SH-SY5Y (cell line): ENCODE results near the gene MBOAT2.

Experiments used
- GATA2 ChIP-seq: IDR thresholded peaks from 2 replicates; pipeline ENCODE4 v1.6.1; 2011; ENCODE audit warnings: mild to moderate bottlenecking, low read depth, low read length
- GATA3 ChIP-seq: IDR thresholded peaks from 2 replicates; pipeline ENCODE4 v1.6.1; 2011; ENCODE audit warnings: low read depth, mild to moderate bottlenecking, low read length, moderate library complexity

MBOAT2 gene

GRCh38 chr2:8877894-8878293 is 125.6 kb downstream of the MBOAT2 start:
- TF ChIP-seq GATA3 (no peak), GATA2 (no peak)

GRCh38 chr2:8877332-8877731 is 126.2 kb downstream of the MBOAT2 start:
- TF ChIP-seq GATA2, result no peak
- TF ChIP-seq GATA3, result no peak

- TF ChIP-seq GATA3 (no peak), GATA2 (no peak)
Observed at GRCh38 chr2:8876628-8877027, 126.9 kb downstream of the MBOAT2 start.

GRCh38 chr2:8872821-8873432 is 130.6 kb downstream of the MBOAT2 start:
- TF ChIP-seq GATA3, result peak; percentile 62; the same call in 1 of the 2 replicates
- peak; percentile 52; the same call in 1 of the 2 replicates for TF ChIP-seq GATA2

GRCh38 chr2:8870441-8870840 is 133.0 kb downstream of the MBOAT2 start:
- TF ChIP-seq GATA3, result no peak
- no peak for TF ChIP-seq GATA2

GRCh38 chr2:8867363-8867762 is 136.1 kb downstream of the MBOAT2 start:
- TF ChIP-seq GATA3 (peak; percentile 83), GATA2 (peak; percentile 76)

GRCh38 chr2:8863331-8863953 is 140.0 kb downstream of the MBOAT2 start:
- TF ChIP-seq GATA2, result no peak

- TF ChIP-seq GATA2 (no peak), GATA3 (no peak)
Observed at GRCh38 chr2:8862230-8862629, 141.3 kb downstream of the MBOAT2 start.

GRCh38 chr2:8861797-8862196 is 141.7 kb downstream of the MBOAT2 start:
- TF ChIP-seq GATA3 (no peak), GATA2 (no peak)

GRCh38 chr2:8860239-8860638 is 143.2 kb downstream of the MBOAT2 start:
- TF ChIP-seq GATA3, result no peak
- TF ChIP-seq GATA2, result no peak

- no peak for TF ChIP-seq GATA2
- no peak for TF ChIP-seq GATA3
Observed at GRCh38 chr2:8858910-8859309, 144.6 kb downstream of the MBOAT2 start.

GRCh38 chr2:8858264-8858663 is 145.2 kb downstream of the MBOAT2 start:
- TF ChIP-seq GATA2, result no peak
- no peak for TF ChIP-seq GATA3

GRCh38 chr2:8857709-8858108 is 145.8 kb downstream of the MBOAT2 start:
- TF ChIP-seq GATA2 (no peak), GATA3 (no peak)

- no peak for TF ChIP-seq GATA2
- TF ChIP-seq GATA3, result no peak
Observed at GRCh38 chr2:8856176-8856575, 147.3 kb downstream of the MBOAT2 start.

- no peak for TF ChIP-seq GATA3
- TF ChIP-seq GATA2, result no peak
Observed at GRCh38 chr2:8855010-8855409, 148.5 kb downstream of the MBOAT2 start.

- no peak for TF ChIP-seq GATA2
- no peak for TF ChIP-seq GATA3
Observed at GRCh38 chr2:8853426-8853825, 150.1 kb downstream of the MBOAT2 start.
